ENCODE data around the gene BPGM.
"Not testable (repeated sequence)": the region's sequence is repeated elsewhere in the genome, so short reads cannot be mapped to it uniquely, and the experiment has no call there.

Gene BPGM

GRCh38 chr7:134632052-134632451 lies 14.6 kb upstream of the BPGM start:
- no peak for DNase-seq (ENCODE audit: low read depth)

- DNase-seq (ENCODE audit: low read depth) = no peak
Measured at GRCh38 chr7:134632937-134633540, 13.6 kb upstream of the BPGM start.

GRCh38 chr7:134636008-134636449 lies 10.6 kb upstream of the BPGM start:
- DNase-seq (ENCODE audit: low read depth) = no peak

- DNase-seq (ENCODE audit: low read depth) = no peak
Measured at GRCh38 chr7:134637441-134637840, 9.2 kb upstream of the BPGM start.

GRCh38 chr7:134637934-134638719 lies 8.5 kb upstream of the BPGM start:
- no peak for DNase-seq (ENCODE audit: low read depth)

- no peak for DNase-seq (ENCODE audit: low read depth)
Measured at GRCh38 chr7:134639061-134639460, 7.6 kb upstream of the BPGM start.

- no peak for DNase-seq (ENCODE audit: low read depth)
Measured at GRCh38 chr7:134639683-134640279, 6.9 kb upstream of the BPGM start.

- DNase-seq (ENCODE audit: low read depth) = no peak
Measured at GRCh38 chr7:134640842-134641715, 5.6 kb upstream of the BPGM start.

GRCh38 chr7:134641981-134642380 lies 4.7 kb upstream of the BPGM start:
- not testable (repeated sequence) for DNase-seq (ENCODE audit: low read depth)

GRCh38 chr7:134643131-134643530 lies 3.5 kb upstream of the BPGM start:
- no peak for DNase-seq (ENCODE audit: low read depth)

GRCh38 chr7:134645478-134645877 lies 1.2 kb upstream of the BPGM start:
- DNase-seq (ENCODE audit: low read depth) = no peak

- DNase-seq (ENCODE audit: low read depth) = no peak
Measured at GRCh38 chr7:134645935-134646334, 718 bp upstream of the BPGM start.

- no peak for DNase-seq (ENCODE audit: low read depth)
Measured at GRCh38 chr7:134648456-134648855, 1.8 kb downstream of the BPGM start.

GRCh38 chr7:134649226-134649775 lies 2.6 kb downstream of the BPGM start:
- no peak for DNase-seq (ENCODE audit: low read depth)

GRCh38 chr7:134651991-134652390 lies 5.3 kb downstream of the BPGM start:
- no peak for DNase-seq (ENCODE audit: low read depth)

- no peak for DNase-seq (ENCODE audit: low read depth)
Measured at GRCh38 chr7:134654104-134654775, 7.6 kb downstream of the BPGM start.

GRCh38 chr7:134657526-134657925 lies 10.9 kb downstream of the BPGM start:
- no peak for DNase-seq (ENCODE audit: low read depth)

- no peak for DNase-seq (ENCODE audit: low read depth)
Measured at GRCh38 chr7:134660242-134660785, 13.7 kb downstream of the BPGM start.

GRCh38 chr7:134660961-134661376 lies 14.3 kb downstream of the BPGM start:
- no peak for DNase-seq (ENCODE audit: low read depth)

GRCh38 chr7:134662166-134662870 lies 15.7 kb downstream of the BPGM start:
- DNase-seq (ENCODE audit: low read depth) = no peak

- DNase-seq (ENCODE audit: low read depth) = no peak
Measured at GRCh38 chr7:134662871-134663205, 16.2 kb downstream of the BPGM start.

Data from CMK (cell line).